AG09309 (cell line): ENCODE data around the gene ROBO4.

Experiments used
- DNase-seq: peaks from one replicate; pipeline ENCODE4 v3.0.0-alpha.2; 2010; ENCODE audit warnings: low read depth
- H3K4me3 ChIP-seq: 2 replicates; pipeline ENCODE4 v1.5.1; 2011; ENCODE audit warnings: mild to moderate bottlenecking, low read depth, low read length, moderate library complexity; ENCODE audit not compliant: control insufficient read depth
- TF ChIP-seq, protein P1 (sequence below): IDR thresholded peaks from 2 replicates; pipeline ENCODE4 v1.5.1; 2011; ENCODE audit warnings: mild to moderate bottlenecking, low read depth, low read length, inconsistent platforms; ENCODE audit not compliant: insufficient read depth, control insufficient read depth; ENCODE audit errors: missing control alignments

ROBO4 gene

GRCh38 chr11:124834526-124835180 lies 63.0 kb downstream of the ROBO4 start:
- no peak for DNase-seq
- no peak overlapping the region for H3K4me3 ChIP-seq
- TF ChIP-seq, protein P1, sequence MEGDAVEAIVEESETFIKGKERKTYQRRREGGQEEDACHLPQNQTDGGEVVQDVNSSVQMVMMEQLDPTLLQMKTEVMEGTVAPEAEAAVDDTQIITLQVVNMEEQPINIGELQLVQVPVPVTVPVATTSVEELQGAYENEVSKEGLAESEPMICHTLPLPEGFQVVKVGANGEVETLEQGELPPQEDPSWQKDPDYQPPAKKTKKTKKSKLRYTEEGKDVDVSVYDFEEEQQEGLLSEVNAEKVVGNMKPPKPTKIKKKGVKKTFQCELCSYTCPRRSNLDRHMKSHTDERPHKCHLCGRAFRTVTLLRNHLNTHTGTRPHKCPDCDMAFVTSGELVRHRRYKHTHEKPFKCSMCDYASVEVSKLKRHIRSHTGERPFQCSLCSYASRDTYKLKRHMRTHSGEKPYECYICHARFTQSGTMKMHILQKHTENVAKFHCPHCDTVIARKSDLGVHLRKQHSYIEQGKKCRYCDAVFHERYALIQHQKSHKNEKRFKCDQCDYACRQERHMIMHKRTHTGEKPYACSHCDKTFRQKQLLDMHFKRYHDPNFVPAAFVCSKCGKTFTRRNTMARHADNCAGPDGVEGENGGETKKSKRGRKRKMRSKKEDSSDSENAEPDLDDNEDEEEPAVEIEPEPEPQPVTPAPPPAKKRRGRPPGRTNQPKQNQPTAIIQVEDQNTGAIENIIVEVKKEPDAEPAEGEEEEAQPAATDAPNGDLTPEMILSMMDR: no peak
